K562 (cell line): ENCODE measurements around the gene TRAF3IP3. TPM values are rescaled to one million over a fixed set of nuclear protein-coding genes. Genes with fewer than 3 reads are reported as not detected.

Experiments
- ATAC-seq: fragments of 200-7000 bp; cut with Tn5 transposase; 3 replicates; pipeline ENCODE4 v1.9.1; 2020; ENCODE audit warnings: moderate library complexity
- BruUV-seq: library from RNA; stranded (reverse); fragments of 400-500 nt; replicated peaks from 2 replicates; lab custom pipeline; 2021; lab: Mats Ljungman, UMichigan
- CTCF ChIA-PET: fragments of 300-600 bp; formaldehyde crosslinking; extraction: SDS; loops from one replicate; lab custom pipeline; 2021; ENCODE audit warnings: low intra/inter-chr PET ratio; lab: Yijun Ruan, JAX
- POLR2A ChIA-PET: fragments of 300-600, 350-650 bp; sonication (Branson Sonifier 250); formaldehyde crosslinking; extraction: SDS; loops from one replicate; lab custom pipeline; 2021; ENCODE audit warnings: antibody characterized with exemption, inconsistent platforms; lab: Yijun Ruan, JAX
- DNase-seq, 4 experiments: peaks; one replicate each; pipeline versions ENCODE4 v3.0.0 to v3.0.0-alpha.2; 2011 to 2018; ENCODE audit warnings: low spot score in 3 of 4, mixed read lengths in 3 of 4; ENCODE audit errors: extremely low read depth in 1 of 4
- FAIRE-seq: peaks from 2 replicates; lab custom pipeline; 2011; peaks lifted over from hg19 to GRCh38; lab: Jason Lieb, UNC
- H2AFZ ChIP-seq: 2 replicates; pipeline ENCODE4 v1.6.0; 2011; ENCODE audit warnings: low read depth, low read length, control low read depth, inconsistent platforms
- H3K27ac ChIP-seq: fragments of 200-600 bp; 3 replicates; pipeline ENCODE4 v1.8.0; 2011; ENCODE audit warnings: low read depth, mild to moderate bottlenecking, control low read depth, inconsistent platforms, low read length, moderate library complexity, mixed read lengths; ENCODE audit errors: extremely low read depth
- H3K27me3 ChIP-seq, 2 experiments: fragments of 300-600 bp in 1 of 2; 2 replicates in 1 of 2; 3 replicates in 1 of 2; pipeline versions ENCODE4 v1.6.0 to v1.8.0; 2011; ENCODE audit warnings: inconsistent platforms in 2 of 2, low read length in 2 of 2, mild to moderate bottlenecking in 1 of 2, mixed read lengths in 1 of 2, moderate library complexity in 1 of 2; ENCODE audit not compliant: control insufficient read depth in 2 of 2, insufficient read depth in 2 of 2
- H3K36me3 ChIP-seq: fragments of 300-600 bp; 3 replicates; pipeline ENCODE4 v1.8.0; 2011; ENCODE audit warnings: mild to moderate bottlenecking, low read length, inconsistent platforms; ENCODE audit not compliant: control insufficient read depth, insufficient read depth
- H3K4me1 ChIP-seq, 2 experiments: fragments of 200-600 bp in 1 of 2; replicated peaks in 1 of 2; 2 replicates in 1 of 2; 3 replicates in 1 of 2; pipeline versions ENCODE4 v1.5.1 to v1.8.0; 2011; ENCODE audit warnings: inconsistent platforms in 2 of 2, low read length in 2 of 2, mild to moderate bottlenecking in 1 of 2, mixed read lengths in 1 of 2, moderate library complexity in 1 of 2; ENCODE audit not compliant: control insufficient read depth in 2 of 2, insufficient read depth in 2 of 2
- H3K4me2 ChIP-seq: 2 replicates; pipeline ENCODE4 v1.6.1; 2011; ENCODE audit warnings: low read length, control low read depth, inconsistent platforms, mixed read lengths; ENCODE audit not compliant: insufficient read depth
- H3K4me3 ChIP-seq: fragments of 200-600 bp; sonication (generic), shearing (Covaris generic); 2 replicates; pipeline ENCODE4 v1.5.1; 2016; ENCODE audit warnings: control low read depth, inconsistent platforms
- H3K79me2 ChIP-seq: fragments of 200-600 bp; 3 replicates; pipeline ENCODE4 v1.8.0; 2011; ENCODE audit warnings: low read length, inconsistent platforms; ENCODE audit not compliant: control insufficient read depth, insufficient read depth
- H3K9ac ChIP-seq, 2 experiments: 2 replicates each; pipeline versions ENCODE4 v1.6.0 to v1.6.1; 2011; ENCODE audit warnings: low read depth in 2 of 2, low read length in 2 of 2, control low read depth in 1 of 2, inconsistent platforms in 1 of 2, mild to moderate bottlenecking in 1 of 2, mixed read lengths in 1 of 2; ENCODE audit not compliant: insufficient read depth in 1 of 2
- H3K9me1 ChIP-seq: one replicate; pipeline ENCODE4 v1.6.0; 2011; ENCODE audit warnings: inconsistent platforms, mild to moderate bottlenecking, low read length, moderate library complexity; ENCODE audit not compliant: control insufficient read depth, insufficient read depth
- H3K9me3 ChIP-seq: replicated peaks from 2 replicates; pipeline ENCODE4 v1.5.1; 2011; ENCODE audit warnings: low read depth, low read length, inconsistent platforms; ENCODE audit not compliant: control insufficient read depth, insufficient read depth
- H4K20me1 ChIP-seq: replicated peaks from 2 replicates; pipeline ENCODE4 v1.6.1; 2011; ENCODE audit warnings: low read length, inconsistent platforms, mixed read lengths; ENCODE audit not compliant: control insufficient read depth, insufficient read depth
- CHD2 ChIP-seq: IDR thresholded peaks from 2 replicates; pipeline ENCODE4 v1.6.1; 2011; ENCODE audit warnings: low read depth, low read length
- JUN ChIP-seq, 2 experiments: sonication (generic) in 1 of 2; formaldehyde crosslinking in 1 of 2; IDR thresholded peaks; 2 replicates each; pipeline versions ENCODE4 v1.6.1 to v1.8.0; 2012 to 2022; ENCODE audit warnings: borderline replicate concordance in 2 of 2, mild to moderate bottlenecking in 2 of 2, improper control_type of control experiment in 1 of 2, low read depth in 1 of 2, low read length in 1 of 2, missing genetic modification reagents in 1 of 2
- MTA3 ChIP-seq: fragments of 450-650 bp; formaldehyde crosslinking; IDR thresholded peaks from 2 replicates; pipeline ENCODE4 v1.6.1; 2017; ENCODE audit warnings: mild to moderate bottlenecking, borderline replicate concordance
- NFIC ChIP-seq: fragments of 450-650 bp; IDR thresholded peaks from 2 replicates; pipeline ENCODE4 v1.6.1; 2017; ENCODE audit warnings: mild to moderate bottlenecking, inconsistent platforms
- OTX1 ChIP-seq: fragments of 450-650 bp; formaldehyde crosslinking; IDR thresholded peaks from 2 replicates; pipeline ENCODE4 v1.4.0; 2022; ENCODE audit warnings: mild to moderate bottlenecking
- PHF21A ChIP-seq: fragments of 450-650 bp; IDR thresholded peaks from 2 replicates; pipeline ENCODE4 v1.6.1; 2017; ENCODE audit warnings: low read depth, borderline replicate concordance
- SETDB1 ChIP-seq: IDR thresholded peaks from one replicate; pipeline ENCODE4 v1.6.1; 2012; ENCODE audit warnings: low read length, control low read depth, inconsistent platforms
- SRSF9 ChIP-seq: fragments of 200-400 bp; formaldehyde crosslinking; IDR thresholded peaks from 2 replicates; pipeline ENCODE4 v1.6.1; 2017; ENCODE audit warnings: low read depth, low read length, borderline replicate concordance
- TCFL5 ChIP-seq: fragments of 250-450 bp; sonication (Bioruptor Pico); conservative IDR thresholded peaks from 2 replicates; pipeline ENCODE4 v1.6.1; 2021; ENCODE audit warnings: mild to moderate bottlenecking, moderate library complexity, matching md5 sums
- ZC3H8 ChIP-seq: fragments of 450-650 bp; IDR thresholded peaks from 2 replicates; pipeline ENCODE4 v1.6.1; 2017
- WGBS: fragments of 100-300 bp; shearing (Covaris generic); methylation state at CpG from one replicate; pipeline ENCODE4 v1.1.6; 2016; ENCODE audit warnings: low coverage, mixed read lengths; ENCODE audit not compliant: insufficient coverage; ENCODE audit errors: missing lambda C conversion rate; 5-methylcytosine and 5-hydroxymethylcytosine counted together
- in situ Hi-C: fragments of 300-500 bp; cut with MboI; formaldehyde crosslinking; loops from 4 replicates; pipeline ENCODE4 v1.15.0; 2018; ENCODE audit warnings: inconsistent platforms, mixed read lengths
- intact Hi-C: fragments of 100-400 bp; cut with micrococcal nuclease; formaldehyde crosslinking; loops from 2 replicates; pipeline ENCODE4 v1.14.2; 2022
- polyA plus RNA-seq, 8 experiments: library from polyadenylated mRNA; depleted of rRNA in 4 of 8; stranded (reverse) in 5 of 8; unstranded in 3 of 8; fragments of >200 nt; fragmentation: Nextera tagmentation in 2 of 8; fragmentation: Illumina TruSeq in 1 of 8; extraction: Ambion mirVana in 2 of 8; extraction: Trizol in 1 of 8; gene quantifications; 2 replicates each; pipeline versions ENCODE4 v1.2.1 to v1.2.3, GENCODE V29; 2011 to 2014; ENCODE audit warnings: inconsistent platforms in 1 of 8, missing spikeins in 1 of 8
- total RNA-seq, 7 experiments: library from RNA; depleted of rRNA in 6 of 7; stranded (reverse); fragments of >200 nt in 6 of 7; fragmentation: Illumina TruSeq in 2 of 7; extraction: Trizol in 2 of 7; gene quantifications; 2 replicates each; pipeline versions ENCODE4 v1.2.1 to v1.2.3, GENCODE V29; 2011 to 2021; ENCODE audit warnings: low replicate concordance in 1 of 7
- TF ChIP-seq, protein P1 (sequence below): sonication (generic); formaldehyde crosslinking; IDR thresholded peaks from 2 replicates; pipeline ENCODE4 v1.8.0; 2023; ENCODE audit warnings: mild to moderate bottlenecking, missing genetic modification reagents
- TF ChIP-seq, protein P2 (sequence below): fragments of 450-650 bp; formaldehyde crosslinking; IDR thresholded peaks from 2 replicates; pipeline ENCODE4 v1.4.0; 2020; ENCODE audit warnings: mild to moderate bottlenecking, moderate library complexity

TRAF3IP3 gene
- total and polyA plus RNA-seq, 9 of the 15 experiments (the other 6 are each of a cell fraction or from before 2014, with no cell fraction given): 0.06 to 1.1 (median 0.31) TPM

GRCh38 chr1:209819058-209819457, 63.2 kb downstream of the TRAF3IP3 start:
- no peak for FAIRE-seq
- ChIA-PET POLR2A (interaction anchor here (0.6 to 1.4 kb wide), 3 partner anchors 9 to 121 kb away, joined by 3 to 8 read pairs (median 3); no protein-coding TSS in a partner anchor), CTCF (no interaction called here)

DNA sequence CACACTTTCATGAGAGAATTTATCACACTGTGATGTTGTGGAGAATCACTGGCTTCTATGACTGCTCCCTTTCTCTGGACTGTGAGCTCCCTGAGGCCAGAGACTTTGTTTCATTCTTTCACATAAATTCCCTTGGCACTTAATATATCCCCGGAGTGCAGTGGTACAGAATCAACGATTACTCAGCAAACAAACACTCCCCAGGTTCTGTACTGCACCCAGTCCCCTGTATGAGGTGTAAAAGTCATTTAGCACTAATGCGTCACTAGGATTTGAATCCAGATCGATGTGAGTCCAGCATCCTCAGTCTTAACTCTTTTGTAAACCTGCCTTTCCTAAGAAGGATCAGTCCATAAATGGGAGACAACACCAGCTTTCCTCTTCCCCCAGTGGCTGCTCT, 65.1 kb downstream of the TRAF3IP3 start:
- WGBS: 7% methylated on average over 4 of the region's 4 CpGs
- intact Hi-C loops: no loop called here
- in situ Hi-C loops: no loop called here
- ATAC-seq (no peak), FAIRE-seq (no peak), DNase-seq (no peak)
- Histone ChIP-seq H3K27me3 (peaks cover 7 to 8% of the 10 kb centered on the region in 2 experiments; a peak in 3 of 5 replicates), H3K9ac (no peak overlapping the region), H3K4me2 (no peak overlapping the region), H3K4me1 (peaks cover 0 to 6% of the 10 kb centered on the region in 2 experiments; a peak in 3 of 5 replicates), H4K20me1 (no peaks in the 10 kb centered on the region), H3K9me1 (no peaks in the 10 kb centered on the region), H2AFZ (no peak overlapping the region), H3K9me3 (no peaks in the 10 kb centered on the region), H3K79me2 (no peaks in the 10 kb centered on the region), H3K27ac (no peak overlapping the region), H3K4me3 (no peak overlapping the region), H3K36me3 (no peaks in the 10 kb centered on the region)
- TF ChIP-seq OTX1 (CRISPR knock-in tag) (no peak), CHD2 (no peak), TCFL5 (CRISPR knock-in tag) (no peak), PHF21A (no peak), SETDB1 (no peak), MTA3 (no peak), SRSF9 (no peak), ZC3H8 (no peak)
- TF ChIP-seq, protein P1, sequence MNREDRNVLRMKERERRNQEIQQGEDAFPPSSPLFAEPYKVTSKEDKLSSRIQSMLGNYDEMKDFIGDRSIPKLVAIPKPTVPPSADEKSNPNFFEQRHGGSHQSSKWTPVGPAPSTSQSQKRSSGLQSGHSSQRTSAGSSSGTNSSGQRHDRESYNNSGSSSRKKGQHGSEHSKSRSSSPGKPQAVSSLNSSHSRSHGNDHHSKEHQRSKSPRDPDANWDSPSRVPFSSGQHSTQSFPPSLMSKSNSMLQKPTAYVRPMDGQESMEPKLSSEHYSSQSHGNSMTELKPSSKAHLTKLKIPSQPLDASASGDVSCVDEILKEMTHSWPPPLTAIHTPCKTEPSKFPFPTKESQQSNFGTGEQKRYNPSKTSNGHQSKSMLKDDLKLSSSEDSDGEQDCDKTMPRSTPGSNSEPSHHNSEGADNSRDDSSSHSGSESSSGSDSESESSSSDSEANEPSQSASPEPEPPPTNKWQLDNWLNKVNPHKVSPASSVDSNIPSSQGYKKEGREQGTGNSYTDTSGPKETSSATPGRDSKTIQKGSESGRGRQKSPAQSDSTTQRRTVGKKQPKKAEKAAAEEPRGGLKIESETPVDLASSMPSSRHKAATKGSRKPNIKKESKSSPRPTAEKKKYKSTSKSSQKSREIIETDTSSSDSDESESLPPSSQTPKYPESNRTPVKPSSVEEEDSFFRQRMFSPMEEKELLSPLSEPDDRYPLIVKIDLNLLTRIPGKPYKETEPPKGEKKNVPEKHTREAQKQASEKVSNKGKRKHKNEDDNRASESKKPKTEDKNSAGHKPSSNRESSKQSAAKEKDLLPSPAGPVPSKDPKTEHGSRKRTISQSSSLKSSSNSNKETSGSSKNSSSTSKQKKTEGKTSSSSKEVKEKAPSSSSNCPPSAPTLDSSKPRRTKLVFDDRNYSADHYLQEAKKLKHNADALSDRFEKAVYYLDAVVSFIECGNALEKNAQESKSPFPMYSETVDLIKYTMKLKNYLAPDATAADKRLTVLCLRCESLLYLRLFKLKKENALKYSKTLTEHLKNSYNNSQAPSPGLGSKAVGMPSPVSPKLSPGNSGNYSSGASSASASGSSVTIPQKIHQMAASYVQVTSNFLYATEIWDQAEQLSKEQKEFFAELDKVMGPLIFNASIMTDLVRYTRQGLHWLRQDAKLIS (CRISPR knock-in tag): no peak
- TF ChIP-seq, protein P2, sequence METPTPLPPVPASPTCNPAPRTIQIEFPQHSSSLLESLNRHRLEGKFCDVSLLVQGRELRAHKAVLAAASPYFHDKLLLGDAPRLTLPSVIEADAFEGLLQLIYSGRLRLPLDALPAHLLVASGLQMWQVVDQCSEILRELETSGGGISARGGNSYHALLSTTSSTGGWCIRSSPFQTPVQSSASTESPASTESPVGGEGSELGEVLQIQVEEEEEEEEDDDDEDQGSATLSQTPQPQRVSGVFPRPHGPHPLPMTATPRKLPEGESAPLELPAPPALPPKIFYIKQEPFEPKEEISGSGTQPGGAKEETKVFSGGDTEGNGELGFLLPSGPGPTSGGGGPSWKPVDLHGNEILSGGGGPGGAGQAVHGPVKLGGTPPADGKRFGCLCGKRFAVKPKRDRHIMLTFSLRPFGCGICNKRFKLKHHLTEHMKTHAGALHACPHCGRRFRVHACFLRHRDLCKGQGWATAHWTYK (CRISPR knock-in tag): no peak
- BruUV-seq: no TSS peak
- ChIA-PET POLR2A (interaction anchor here (0.6 to 1.0 kb wide), 2 partner anchors 13 to 175 kb away, joined by 3 read pairs; no protein-coding TSS in a partner anchor), CTCF (no interaction called here)

More at GRCh38 chr1:209819058-209819457, 63.2 kb downstream of the TRAF3IP3 start:
- BruUV-seq: no TSS peak
- H3K9me1 ChIP-seq: no peaks in the 10 kb centered on the region
- H3K4me2 ChIP-seq: no peak overlapping the region
- H3K4me1 ChIP-seq: 0 out of 5 replicates have a peak, but pooled peaks cover 0 to 3% of the 10 kb centered on the region in 2 experiments
- H4K20me1 ChIP-seq: no peaks in the 10 kb centered on the region
- WGBS: 0% methylated on average over 1 of the region's 1 CpG
- DNase-seq (no peak), ATAC-seq (no peak)
- no peaks in the 10 kb centered on the region for H3K79me2 ChIP-seq
- no peak overlapping the region for H2AFZ ChIP-seq
- in situ Hi-C loops (no loop called here), intact Hi-C loops (no loop called here)
- no peak overlapping the region for H3K27ac ChIP-seq
- peaks cover 7 to 8% of the 10 kb centered on the region in 2 experiments; a peak in 3 of 5 replicates for H3K27me3 ChIP-seq
- no peak overlapping the region for H3K9ac ChIP-seq
- H3K4me3 ChIP-seq: no peak overlapping the region
- TF ChIP-seq JUN (IDR thresholded peaks at IDR 0.05; ENCODE audit: borderline replicate concordance, low read depth, low read length): no peak
- TF ChIP-seq JUN (CRISPR knock-in tag; IDR thresholded peaks at IDR 0.05; ENCODE audit: borderline replicate concordance): no peak
- TF ChIP-seq NFIC: peak; percentile 76
- H3K36me3 ChIP-seq: no peaks in the 10 kb centered on the region
- H3K9me3 ChIP-seq: no peaks in the 10 kb centered on the region
